ENCODE measurements around the gene GPC2.
A peak's percentile ranks its signal among the peaks of the same experiment; 100 is the strongest.

The GPC2 gene

DNA sequence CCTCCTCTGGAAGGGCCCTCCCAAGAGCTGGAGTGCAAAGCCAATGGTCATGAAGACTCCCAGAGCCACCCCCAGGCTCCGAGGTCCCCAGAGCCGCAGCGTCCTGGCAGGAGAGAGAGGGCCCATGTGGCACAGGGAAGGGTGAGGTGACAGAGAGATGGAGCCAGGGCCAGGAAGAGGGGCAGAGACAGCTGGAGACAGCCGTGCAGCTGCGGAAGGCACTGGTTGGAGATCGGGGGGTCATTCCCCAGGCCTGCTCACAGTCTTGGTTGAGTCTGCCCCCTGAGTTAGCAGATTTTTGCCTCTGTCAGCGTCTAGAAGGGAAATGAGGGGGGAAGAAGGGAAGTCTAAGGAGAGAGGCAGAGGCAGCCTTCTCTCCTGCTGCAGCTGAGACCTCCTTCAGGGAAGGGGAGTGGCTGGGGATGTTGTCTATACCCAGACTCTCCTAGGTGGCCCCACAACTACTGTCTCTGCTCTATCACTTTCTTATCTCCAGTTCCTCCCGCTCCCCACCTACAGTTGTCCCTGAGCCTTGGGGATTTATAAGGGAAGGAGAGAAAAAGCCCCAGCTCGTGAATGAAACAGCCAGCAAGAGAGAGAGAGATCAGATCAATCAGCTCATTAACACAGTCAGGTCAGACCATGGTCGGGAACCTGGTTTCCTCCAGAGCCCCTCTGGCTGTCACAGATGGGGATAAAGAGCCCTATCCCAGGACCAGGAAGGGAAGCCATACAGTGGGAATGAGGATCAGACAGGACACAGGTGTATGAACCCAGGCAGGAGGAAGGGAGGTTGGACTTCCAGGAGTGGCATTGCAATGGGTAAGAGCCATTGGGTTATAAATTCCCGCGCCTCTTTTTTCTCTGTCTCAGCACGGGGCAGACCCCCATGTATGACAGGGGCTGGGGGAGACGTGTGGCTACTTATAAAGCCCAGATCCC, 9.9 kb downstream of the GPC2 start:
- no peak for DNase-seq

DNA sequence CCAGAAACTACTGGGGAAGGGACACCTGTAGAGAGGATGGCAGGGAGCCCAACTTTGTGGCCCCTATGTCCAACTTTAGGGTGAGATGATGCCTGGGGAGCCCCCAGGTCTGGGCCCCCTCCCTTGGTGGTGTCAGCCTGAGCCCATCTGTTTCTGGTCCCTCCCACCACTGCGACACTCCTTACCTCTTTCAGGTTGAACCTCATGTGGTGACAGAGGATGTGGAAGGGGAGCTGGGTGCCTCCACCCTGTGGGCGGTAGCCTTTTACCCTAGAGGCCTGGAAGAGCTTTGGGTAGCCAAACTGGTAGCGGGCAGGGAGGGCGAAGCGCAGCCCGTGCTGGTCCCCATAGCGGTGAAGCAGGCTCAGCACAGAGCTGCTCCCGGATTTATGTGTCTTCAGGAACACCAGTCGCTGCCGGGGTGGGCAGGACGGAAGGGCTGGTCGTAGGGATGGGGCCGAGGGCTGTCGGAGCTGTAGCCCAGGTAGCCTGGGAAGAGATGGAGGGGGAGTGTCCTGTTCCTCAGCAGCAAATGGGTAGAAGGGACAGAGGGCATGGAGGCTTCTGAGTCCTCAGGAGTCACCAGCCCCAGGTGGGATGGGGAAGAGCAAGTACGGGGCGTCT, 10.8 kb downstream of the GPC2 start:
- DNase-seq, result no peak

DNA sequence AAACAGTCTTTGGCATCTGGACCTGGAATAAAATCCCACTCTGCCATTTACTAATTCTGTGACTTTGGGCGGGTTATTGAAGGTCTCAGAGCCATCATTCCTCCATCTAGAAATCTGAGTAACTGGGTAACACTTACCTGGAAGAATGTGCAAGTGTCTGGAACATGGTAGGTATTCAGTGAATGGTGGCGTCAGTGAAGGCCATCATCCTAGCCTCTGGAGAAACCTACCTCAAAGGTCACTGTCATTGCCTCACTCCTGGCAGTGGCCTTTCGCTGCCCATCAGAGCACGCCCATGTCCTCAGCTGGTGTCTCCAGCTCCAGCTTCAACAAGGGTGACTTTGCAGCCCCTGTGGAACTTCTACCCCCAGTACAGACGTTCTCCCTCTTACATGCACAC, 13.3 kb downstream of the GPC2 start:
- DNase-seq, result no peak

DNA sequence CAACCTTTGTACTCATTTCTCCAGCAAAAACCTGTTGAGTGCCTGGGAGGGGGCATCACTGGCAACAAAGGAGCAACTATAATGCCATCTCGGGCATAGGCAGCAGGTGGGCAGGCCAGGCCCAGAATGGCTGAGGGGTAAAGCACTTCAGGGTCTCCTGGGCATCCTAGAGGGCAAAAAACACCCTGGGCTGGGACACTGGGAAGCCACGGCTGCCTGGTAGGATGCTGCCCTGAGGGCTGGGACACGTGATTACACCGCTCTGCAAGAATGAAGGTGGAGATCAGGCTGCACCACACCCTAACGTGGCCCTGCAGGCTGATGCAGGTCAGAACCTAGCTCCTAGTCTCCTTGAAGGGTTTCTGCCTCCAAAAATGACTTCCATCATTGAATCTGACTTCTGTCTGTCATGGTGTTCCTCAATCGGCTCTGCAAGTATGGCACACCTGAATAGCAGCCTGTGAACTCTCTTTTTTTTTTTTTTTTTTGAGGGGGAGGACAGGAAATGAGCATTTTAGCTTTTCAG, 14.1 kb downstream of the GPC2 start:
- DNase-seq, result no peak

DNA sequence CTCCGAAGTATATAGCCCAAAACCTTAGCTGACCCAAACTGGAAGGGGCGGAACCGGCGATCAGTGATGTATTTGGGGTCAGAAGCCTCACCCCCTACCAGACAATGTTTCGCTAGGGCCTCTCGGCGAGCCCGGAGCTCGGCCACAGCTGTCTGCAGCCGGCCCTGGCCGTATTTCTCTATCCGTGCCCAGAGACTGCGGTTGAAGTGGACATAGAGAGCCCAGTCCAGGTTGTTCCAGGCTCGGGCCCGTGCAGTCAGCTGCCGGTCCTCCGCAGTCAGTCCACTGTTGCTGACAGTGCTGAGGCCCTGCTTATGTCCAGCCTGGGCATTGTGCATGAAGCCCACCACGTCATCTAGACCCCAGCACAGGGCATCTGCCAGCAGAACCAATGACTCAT, 17.1 kb downstream of the GPC2 start:
- no peak for DNase-seq

DNA sequence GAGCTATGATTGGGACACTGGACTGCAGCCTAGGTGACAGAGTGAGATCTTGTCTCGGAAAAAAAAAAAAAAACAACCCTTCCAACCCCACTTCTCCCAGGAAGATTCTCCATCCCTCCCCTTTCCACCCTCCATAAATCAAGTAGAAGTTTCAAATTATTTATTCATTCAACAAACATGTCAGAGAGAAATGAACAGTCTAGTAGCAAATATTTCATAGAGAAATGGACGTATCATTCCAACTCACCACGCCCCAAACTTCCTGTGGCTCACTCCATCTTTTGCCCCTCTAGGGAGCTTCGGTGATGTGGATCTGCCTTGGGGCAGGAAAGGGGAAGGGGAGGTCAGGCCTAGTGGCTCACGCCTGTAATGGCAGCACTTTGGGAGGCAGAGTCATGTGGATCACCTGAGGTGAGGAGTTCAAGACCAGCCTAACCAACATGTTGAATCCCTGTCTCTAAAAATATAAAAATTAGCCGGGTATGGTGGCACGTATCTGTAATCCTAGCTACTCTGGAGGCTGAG, 18.0 kb downstream of the GPC2 start:
- no peak for DNase-seq

DNA sequence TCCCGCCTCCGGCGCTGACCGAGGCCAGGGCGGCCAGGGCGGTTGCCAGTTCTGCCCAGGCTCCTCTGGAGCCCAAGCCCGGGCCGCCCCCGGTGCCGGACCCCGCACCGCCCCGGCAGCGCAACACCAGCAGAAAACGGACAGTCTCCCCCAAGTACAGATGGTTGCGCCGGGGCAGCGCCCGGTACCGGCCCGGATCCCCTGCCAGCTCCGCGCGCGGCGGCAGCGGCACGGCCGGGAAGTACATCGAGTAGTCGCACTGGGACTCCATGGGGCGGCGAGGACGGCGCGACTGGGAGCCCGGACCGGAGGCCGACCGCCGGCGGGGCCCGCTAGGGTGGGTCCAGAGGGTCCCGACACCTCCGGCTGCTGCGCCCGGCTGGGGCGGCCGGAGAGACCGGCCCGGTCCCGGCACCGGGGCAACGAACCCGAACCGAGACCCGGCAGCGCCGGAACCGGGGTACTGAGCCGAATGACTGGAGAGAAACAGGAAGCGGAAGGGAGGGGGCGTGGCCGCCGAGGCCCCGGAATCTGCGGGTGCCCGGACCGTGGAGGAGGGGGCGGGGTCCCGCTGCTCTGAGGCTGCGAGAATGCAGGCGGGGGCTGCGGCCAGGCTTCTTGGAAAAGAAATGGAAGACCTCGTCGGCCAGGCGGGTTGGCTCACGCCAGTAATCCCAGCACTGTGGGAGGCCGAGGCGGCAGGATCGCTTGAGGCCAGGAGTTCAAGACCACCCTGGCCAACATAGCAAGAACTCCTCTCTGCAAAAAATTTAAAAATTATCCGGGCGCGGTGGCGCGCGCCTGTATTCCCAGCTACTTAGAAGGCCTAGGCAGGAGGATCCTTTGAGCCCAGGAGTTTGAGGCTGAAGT, 18.7 kb downstream of the GPC2 start, which contains the start of gene TRAPPC14:
TSS of gene TRAPPC14 (minus strand) at position 495 of the 870 bp plus-strand sequence. CDS start at position 271, 224 bp downstream.
- peak; percentile 63 for DNase-seq

DNA sequence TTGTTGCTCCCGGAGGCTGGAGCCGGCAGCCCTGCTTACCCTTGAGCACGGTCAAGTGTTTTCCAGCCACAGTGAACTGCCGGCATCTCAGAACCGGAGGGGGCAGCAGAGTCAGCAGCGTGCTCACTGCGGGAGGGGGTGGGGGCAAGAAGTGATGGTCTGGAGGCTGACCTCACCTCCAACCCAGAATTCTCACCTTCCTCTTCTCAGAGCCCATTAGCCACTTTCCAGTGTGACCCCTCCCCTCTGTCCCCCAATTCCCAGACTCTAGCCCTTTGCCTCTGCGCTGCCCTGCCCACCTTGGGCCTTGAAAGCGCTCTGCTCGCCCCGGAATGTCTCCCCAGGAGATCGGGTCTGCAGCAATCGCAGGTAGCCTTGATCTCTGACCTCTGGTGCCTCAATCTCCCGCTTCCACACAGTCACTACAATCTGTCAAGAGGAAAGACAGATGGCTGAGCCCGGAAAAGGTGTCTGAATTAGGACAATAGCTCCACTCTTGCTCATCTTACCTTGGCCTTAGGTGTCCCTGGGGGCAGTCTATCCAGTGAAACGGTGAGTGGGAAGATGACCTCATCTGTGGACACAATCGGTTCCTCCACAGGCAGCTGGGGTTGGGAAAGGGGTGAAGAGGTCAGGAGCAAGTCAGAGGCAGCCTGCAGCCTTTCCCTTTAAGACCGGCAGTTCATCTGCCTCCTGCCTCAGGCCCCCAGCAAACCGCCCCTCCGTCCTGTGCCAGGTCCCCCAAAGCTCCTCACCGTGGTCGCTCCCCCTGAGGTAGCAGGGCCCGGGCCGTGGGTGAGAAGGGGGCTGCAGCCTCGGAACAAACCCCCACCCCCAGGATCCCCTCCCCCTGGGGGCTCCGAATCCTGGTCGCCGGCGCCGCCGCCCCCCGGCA, 19.6 kb downstream of the GPC2 start:
- DNase-seq, result no peak

DNA sequence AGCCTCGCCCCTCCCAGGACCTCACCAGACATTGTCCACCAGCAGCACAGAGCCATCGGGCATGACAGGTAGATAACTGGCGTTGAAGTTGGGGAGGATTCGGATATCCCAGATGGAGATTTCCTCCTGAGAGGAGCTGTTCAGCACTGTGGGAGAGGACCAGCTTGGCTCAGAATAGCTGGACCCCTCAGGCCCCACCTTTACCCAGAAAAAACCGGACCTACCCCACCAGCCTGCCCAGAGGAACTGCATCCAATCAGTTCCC, 20.2 kb downstream of the GPC2 start:
- no peak for DNase-seq

DNA sequence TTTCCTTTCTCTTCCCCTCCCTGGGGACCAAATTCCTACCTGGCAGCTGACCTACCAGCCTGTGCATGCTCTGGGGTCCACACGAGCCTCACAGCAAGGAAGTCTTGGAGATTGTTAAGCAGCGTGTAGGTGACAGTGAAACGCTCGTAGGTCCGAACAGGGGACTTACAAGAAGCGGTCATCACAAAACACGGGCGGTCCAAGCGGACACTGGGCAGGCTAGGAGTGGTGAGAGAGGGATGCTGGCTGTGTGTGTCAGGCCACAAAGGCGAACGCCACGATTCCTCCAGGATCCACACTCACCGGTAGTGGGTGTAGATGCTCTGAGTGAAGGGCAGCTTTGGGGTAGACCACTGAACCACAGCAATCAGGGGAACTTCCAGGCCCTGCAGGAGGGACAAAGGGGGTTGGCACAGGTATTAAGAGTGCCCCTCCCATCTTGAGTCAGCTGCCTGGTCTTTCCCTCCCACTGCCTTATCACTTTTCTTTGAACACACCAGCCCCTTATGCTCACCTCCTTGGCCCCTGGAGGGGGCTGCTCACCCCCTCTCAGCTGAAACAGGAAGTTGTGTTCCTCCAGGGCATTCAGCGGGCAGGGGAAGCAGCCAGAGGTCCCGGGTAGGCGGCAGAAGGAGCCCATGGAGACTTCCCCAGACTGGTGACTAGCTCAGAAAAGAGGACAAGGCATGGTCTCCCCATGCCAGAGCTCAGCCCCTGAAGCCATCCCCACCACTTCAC, 20.7 kb downstream of the GPC2 start:
- DNase-seq, result no peak

DNA sequence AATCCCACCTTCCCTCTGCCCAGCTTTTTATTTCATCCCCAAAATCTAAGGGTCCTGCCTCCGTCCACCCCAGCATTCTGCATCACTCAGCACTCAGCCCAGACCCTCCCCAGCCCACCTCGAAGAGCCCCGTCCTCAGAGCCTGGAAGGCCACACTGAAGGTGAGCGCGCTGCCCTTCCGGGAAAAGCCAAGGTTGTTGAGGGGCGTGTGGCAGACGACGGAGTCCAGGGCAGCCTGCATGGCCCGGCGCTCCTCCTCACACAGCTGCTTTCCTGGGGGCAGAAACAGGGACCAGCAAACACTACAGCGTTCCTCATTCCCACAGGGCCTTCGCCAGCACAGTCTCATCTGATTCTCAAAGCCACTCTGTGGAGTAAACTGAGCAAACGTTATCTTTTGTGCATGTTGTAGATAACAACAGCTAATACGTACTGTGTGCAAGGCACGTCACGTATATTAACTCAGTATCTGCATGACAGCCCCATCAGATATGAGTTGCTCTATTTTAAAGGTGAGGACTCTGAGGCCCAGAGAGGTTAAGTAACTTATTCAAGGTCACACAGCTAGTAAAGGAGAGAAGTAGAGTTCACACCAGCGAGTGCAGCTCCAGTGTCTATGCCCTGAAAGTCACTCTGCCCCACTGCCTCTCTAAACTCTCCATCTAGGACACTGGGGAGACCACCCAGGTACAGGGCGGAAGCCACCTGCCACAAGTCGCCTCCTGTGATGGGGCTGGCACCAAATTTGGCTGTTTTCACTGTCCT, 21.4 kb downstream of the GPC2 start:
- DNase-seq, result no peak

DNA sequence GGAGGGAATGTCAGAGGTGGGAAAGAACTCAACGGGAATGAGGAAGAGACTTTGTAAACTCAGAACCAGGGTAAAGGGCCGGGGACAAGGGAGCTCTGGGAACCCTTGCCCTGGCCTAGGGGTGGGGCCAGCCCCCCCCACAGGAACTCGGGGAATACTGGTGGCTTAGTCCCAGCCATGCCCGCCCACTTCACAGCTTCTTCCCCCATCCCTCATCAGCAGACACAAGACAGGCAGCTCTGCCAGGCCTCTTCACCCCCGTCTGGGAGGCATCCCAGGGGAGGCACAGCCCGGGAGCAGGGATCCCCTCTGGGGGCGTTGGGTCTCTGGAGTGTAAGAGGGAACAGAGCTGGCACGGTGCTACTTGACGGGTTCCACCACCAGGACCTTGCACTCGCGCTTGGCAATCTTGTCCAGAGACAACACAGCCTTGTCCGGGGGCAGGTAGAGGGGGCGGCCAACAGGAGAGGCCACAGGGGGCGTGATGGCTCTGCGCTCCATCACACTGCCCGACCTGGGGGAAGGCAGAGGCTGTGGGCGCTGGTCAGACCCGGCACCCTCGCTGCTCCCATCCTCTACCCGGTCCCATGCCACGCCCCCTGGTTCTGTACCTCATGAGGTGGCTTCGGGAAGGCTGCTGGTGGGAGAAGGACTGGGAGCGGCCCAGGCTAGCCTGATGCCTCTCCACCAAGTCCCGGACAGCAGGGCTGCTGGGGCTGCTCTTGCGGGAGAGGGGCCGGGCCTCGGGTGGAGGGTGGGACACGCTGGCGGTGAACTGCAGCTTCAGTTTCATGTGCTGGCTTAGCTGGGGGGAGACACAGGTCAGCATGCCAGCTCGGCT, 22.3 kb downstream of the GPC2 start:
- DNase-seq, result no peak

DNA sequence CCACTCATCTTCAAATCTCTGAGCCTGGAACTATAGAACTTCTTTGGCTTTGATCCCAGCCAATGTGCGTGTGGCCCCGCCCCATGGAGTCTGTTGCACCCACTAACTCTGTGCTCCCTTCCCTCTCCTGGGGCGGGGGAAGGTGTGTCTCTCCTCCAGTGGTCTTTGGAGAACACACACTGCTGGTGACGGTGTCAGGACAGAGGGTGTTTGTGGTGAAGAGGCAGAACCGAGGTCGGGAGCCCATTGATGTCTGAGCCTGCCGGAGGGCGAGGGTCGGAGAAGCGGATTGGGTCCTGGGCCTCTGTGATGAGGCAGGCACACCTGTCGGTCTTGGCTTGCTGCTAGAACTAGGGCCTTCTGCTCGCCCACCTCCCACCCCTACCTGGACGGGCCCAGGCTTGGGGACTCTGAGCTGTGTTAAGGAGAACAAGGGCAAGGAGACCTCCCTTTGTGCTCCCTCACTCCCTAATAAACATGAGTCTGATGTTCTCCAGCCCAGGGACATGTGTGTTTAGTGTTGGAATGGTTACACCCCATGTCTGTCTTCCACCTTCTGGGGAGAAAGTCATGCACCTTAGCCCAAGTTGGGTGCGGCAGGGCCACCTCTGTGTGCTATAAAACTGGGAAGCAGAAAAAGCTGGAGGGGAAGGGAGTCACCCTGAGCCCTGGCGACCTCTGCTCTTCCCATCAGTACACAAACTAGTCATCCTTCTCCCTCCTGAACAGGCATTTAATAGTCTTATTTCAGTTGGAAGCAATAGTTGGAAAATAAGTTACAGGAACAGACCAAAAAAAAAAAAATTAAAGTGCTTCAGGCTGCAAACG, 23.3 kb downstream of the GPC2 start:
- DNase-seq, result no peak

DNA sequence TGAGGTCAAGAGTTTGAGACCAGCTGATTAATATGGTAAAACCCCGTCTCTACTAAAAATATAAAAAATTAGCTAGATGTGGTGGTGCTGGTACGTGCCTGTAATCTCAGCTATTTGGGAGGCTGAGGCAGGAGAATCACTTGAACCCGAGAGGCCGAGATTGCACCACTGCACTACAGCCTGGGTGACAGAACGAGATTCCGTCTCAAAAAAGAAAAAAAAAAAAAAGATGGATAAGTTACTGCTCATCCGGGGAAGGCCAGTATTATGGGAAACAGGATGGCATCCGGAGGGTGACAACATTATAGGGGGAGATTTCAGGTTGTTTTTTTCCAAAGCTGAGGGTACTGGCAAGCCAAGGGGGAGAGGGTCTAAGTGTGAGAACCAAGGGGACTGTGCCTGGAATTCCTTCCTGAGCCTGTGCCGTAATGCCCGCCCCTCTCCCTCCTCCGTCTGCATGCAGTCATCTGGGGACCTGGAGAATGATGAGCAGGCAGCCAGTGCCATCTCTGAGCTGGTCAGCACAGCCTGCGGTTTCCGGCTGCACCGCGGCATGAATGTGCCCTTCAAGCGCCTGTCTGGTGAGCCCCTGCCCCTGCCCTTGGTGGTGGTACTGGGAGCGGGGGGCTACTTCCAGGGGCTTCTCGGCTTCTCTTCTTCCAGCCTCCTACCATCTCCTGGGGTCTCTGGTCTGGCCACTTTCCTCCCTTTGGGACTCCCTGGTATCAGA, 24.1 kb downstream of the GPC2 start:
- no peak for DNase-seq

DNA sequence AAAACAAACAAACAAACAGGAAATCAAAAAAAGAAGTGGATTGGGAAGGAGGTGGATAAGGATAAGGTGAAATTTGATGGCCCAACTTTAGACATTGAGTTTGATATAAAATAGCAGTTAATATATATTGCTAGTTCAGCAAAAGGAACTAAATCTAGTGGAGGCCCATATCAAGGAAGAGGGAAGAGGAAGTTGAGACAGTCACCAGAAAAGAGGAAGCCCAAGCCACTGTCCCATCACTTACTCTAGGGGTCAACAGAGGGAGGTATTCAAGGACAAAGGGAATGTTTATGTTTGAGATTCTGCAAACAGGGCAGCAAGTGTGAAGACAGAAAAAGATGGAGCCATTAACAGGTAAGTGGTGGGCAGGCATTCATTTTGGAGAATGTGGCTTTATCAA, 24.8 kb downstream of the GPC2 start:
- DNase-seq, result no peak

DNA sequence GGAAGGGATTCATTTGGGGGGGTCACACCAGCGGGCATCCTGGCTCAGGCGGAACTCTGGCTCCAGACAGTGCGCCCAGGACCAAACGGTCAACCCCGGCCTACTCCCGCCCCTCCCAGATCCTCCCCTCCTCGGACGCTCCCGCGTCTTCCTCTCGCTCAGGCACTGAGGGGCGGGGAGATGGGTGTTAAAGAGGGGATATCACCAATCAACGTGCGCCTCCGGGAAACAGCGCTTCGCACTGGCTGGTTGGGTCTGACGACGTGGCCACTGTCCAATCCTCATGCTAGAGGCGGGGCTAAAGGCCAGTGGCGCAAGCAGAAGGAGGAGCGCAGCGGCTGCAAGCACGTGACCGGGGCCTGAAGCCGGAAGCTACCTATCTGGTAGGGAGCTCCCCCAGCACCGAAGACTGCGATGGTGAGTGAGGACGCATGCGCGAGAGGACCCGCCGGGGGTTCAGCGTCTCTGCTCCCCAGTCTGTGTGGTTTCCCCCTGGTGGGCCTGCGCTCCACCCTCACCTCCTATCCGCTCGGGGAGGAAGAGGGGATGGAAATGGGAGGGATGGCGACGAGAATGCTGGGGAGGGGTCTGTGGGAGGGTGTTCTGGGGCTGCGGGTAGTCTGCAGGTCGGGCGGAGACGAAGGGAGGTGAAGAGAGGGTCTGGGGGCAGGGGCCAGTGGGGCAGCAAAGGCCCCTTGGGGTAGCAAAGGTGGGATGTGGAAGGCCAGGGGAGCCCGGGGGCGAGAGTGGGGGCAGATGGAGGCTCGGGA, 28.4 kb downstream of the GPC2 start, which contains the start of gene LAMTOR4:
TSS of gene LAMTOR4 (plus strand) at position 360 of the 770 bp plus-strand sequence. CDS start at position 415, 55 bp downstream.
- DNase-seq, result peak; percentile 99

DNA sequence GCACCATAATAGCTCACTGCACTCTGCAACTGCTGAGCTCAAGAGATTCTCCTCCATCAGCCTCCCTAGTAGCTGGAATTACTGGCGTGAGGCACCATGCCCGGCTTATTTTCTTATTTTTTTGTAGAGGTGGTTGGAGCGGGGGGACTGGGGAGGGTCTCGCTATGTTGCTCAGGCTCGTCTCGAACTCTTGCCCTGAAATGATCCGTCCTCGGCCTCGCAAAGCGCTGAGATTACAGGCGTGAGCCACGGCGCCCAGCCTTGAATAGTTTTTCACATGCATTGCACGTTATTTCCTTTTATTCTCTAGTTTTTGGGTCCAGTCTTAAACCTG, 29.0 kb downstream of the GPC2 start:
- no peak for DNase-seq
